ENCODE measurements around the gene SDK1.

SDK1 gene

GRCh38 chr7:3425087-3425486 is 124.0 kb downstream of the SDK1 start:
- no peak for DNase-seq

DNA sequence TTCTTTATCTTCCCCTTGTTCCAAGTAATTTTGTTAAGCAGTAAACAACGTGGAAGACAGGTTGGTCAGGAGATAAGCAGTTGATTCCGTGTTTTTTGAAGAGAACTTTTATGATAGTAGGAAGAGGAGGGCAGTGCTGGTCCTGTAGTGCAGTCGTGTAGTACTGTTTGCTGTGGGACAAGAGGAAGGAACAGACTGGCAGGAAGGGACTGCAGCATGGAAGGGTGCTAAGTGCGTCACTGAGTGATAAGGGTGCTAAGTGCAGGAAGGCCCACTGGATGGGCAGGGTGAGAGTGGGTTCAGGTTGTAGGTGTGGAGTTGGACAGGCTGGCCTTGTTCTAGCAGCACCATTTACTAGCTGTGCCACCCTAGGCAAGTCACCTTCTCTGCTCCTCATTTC is 125.0 kb downstream of the SDK1 start:
- no peak for DNase-seq

DNA sequence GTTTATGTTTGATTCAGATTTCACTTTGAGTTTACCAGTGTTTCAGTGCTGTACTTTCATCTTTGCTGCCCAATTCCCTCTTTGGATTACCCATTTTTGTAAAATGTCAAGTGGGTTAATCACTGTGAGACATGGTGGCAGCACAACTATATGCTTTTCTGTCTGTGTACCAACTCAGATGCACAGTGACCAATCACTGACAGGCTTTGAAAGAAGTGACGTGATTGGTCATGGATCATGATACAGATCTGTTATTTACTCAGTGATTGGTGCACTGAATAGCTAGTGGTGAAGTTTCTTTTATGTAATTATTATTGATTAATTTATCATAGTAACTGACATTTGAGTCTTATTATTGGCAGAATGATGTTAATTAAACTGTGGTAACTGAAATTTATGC is 126.9 kb downstream of the SDK1 start:
- DNase-seq: no peak

- DNase-seq: no peak
Observed at GRCh38 chr7:3429981-3430380, 128.9 kb downstream of the SDK1 start.

GRCh38 chr7:3430588-3430987 is 129.5 kb downstream of the SDK1 start:
- DNase-seq: no peak

DNA sequence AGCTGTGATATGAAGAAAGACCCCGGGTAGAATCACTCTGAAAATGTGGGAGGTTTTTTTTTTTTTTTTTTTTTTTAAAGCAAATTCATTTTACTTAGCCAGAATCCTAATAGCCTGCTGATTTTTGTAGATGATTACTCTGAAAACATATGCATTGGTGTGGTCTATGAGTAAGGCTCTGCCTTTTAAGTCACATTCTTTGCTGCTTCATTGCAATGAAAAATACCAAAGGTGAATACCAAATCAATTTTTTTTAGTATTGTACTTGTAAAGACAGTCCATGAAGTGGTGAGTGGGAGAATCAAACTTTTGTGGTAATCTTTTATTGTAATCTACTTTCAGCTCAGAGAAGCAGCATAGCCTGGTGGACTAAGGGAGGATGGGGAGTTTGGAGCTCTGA is 130.3 kb downstream of the SDK1 start:
- no peak for DNase-seq

GRCh38 chr7:3432911-3433310 is 131.9 kb downstream of the SDK1 start:
- no peak for DNase-seq

DNA sequence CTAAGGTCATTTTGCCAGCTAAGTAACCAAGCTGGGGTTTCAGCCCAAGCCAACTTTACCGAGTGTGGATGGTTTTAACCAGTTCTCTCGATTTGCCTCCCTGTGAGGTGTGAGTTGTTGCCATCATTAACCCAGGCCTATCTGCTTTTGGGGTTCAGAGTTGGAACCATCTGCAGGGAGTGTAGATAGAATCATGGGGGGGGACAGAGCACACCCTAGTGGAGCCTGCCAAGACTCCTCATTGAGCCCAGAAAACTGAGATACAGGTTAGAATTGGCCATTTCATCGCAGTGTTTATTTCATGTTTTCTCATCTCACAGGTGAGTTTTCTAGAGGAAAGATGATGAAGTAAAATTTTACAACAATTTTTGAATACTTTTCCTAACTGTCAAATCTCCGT is 133.6 kb downstream of the SDK1 start:
- DNase-seq: no peak

GRCh38 chr7:3436112-3436511 is 135.1 kb downstream of the SDK1 start:
- DNase-seq: no peak

GRCh38 chr7:3436746-3437145 is 135.7 kb downstream of the SDK1 start:
- no peak for DNase-seq

GRCh38 chr7:3437467-3437866 is 136.4 kb downstream of the SDK1 start:
- DNase-seq: no peak

DNA sequence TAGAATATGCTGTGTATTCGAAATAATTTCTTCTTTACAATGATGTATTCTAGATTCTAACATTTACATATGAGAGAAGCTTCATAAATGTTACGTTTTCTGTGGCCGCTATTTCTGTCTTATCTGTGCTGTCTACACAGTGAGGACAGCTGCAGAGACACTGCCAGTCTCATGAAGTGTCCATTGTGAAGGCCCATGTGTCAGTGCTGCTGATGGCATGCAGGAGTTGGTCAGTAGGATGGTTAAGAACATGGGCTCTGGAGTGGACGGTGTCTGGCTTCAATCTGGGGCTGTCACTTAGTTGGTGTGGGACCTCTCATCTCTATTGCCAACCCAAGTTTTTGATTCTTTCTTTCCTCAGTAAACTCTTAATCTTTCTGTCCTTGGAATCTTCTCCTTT is 137.3 kb downstream of the SDK1 start:
- no peak for DNase-seq

DNA sequence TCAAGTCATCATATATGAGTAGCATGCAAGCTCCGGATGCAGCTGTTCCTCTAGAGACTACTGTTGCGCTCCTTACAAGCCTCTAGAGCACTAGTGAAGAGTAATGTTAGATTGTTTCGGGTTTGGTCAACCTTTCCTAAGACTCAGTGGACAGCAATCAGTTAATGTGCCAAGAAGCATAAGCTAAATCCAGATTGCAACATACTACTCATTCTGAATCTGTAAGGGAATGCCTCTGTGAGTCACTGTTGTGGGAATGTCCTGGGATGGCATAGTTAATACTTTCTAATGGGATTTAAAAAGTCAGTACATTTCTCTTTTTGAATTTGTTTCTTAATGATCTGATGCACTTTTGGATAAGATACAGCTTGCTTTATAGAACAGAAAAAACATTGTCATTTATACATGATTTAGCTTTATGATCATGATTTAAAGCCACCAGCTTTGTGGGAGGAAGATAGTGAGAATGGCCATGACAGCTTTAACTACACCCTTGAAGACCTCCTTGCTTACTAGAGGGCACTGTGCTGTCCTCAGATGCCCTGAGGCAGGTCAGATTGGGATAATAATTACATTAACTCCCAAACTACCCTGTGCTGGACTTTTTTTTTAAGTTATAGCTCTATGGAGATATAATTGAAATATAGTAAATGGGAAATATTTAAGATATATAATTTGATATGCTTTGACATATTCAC is 138.4 kb downstream of the SDK1 start:
- DNase-seq: no peak

- no peak for DNase-seq
Observed at GRCh38 chr7:3440509-3440908, 139.5 kb downstream of the SDK1 start.

DNA sequence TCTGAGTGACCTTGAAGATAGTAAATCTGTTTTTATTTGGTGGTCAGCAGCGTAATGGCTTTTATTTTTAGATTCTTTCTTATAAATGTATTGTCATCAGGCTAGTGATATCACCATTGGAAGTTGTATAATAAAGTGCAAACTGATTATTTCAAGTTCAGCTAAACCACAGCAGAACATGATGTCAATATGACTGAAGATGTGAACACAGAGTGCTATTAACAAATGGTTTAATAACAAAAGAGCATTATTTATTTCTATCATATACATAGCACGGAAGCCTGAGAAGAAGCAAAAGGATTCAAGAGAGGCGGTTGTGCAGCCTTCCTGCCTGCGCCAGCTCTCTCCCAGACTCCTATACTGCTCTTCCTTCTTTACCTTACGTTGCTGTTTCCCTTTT is 142.7 kb downstream of the SDK1 start:
- DNase-seq: no peak

DNA sequence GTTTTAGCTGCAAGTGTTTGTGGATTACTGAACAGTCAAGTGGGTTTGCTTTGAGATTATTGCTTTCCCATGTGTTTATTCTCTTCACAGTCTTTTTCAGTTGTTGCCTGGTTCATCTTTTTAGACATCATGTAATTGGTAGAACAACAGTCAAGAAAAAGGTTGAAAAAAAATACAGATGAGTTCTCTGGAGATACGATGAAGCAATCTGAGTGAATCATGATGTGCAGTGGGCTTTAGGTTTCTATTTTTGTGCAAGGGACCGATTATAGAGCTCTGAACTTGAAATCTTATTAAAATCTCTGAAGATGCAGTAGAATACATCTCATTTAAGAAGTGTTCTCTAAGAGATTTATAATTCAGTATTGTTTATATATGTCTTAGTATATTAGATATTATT is 145.7 kb downstream of the SDK1 start:
- DNase-seq: no peak

- DNase-seq: no peak
Observed at GRCh38 chr7:3451701-3452100, 150.6 kb downstream of the SDK1 start.

- DNase-seq: no peak
Observed at GRCh38 chr7:3453398-3453797, 152.3 kb downstream of the SDK1 start.

- DNase-seq: no peak
Observed at GRCh38 chr7:3455806-3456595, 154.9 kb downstream of the SDK1 start.

GRCh38 chr7:3459111-3459510 is 158.1 kb downstream of the SDK1 start:
- DNase-seq: no peak

DNA sequence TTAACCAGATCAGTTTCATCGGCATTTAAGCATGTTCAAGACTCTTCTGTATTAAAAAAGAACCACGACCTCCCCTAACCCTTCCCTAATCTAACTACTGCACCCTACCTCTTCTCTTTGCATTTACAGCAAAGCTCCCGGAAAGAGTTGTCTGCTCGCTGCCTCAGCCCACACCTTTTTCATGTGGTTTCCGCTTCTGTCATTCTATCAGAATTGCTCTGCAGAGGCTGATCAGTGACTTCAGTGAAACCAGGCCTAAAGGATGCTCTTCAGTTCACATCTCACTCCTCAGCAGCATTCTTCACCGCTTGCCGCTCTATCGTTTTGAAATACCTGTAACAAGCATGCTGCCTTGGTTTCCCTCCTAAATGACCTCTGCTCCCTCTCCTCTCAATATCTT is 160.9 kb downstream of the SDK1 start:
- DNase-seq: no peak

DNA sequence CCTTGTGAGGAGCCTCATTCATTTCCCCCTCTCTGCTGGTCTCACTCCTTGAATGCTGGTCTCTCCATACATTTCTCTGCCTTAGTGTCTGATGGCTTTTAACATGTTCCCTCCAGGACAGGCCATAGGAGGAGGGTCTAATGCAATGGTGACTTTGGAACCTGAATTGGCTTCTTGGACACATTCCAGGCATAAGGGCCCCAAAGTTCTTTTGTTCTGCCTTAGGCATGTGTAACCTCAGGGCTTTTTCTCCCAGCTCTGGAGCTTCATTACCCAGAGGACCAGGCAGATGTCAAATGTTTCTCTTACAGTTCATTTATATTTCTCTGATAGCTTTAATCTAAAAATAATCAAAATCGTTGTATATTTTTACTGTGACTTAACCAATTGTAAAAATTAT is 162.6 kb downstream of the SDK1 start:
- no peak for DNase-seq

DNA sequence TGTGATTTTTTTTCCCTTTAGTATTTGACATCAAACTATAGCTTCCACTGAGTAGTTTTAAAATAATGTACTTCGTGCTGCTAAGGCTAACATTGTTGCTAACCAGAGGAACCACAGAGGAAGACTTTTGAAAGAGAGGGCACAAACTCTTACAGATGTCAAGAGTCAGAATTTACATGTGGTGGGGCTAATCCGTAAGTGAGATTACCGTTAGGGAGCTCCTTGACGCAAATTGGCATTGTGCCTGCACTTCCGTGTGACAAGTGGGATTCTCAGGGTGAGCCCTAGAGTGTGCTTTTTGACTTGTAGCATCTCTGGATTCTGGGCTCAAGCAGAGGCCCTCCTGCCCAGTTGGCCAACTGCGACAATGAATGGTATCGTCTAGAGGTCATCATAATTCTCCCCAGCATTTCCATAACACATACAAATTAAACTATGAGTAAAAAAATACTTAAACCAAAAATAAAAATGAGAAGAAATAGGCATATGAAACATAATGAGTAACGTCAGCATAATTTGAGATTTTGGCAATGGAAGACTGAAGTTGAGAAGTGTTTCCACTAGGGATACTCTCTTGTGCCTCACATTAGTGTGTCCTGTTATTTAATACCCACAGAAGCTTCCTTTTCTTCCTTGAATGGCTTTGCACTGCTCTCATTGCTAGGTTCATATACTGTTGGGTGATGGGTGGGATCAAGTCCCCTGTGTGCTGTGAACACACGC is 164.0 kb downstream of the SDK1 start:
- DNase-seq: no peak

- DNase-seq: no peak
Observed at GRCh38 chr7:3466261-3466660, 165.2 kb downstream of the SDK1 start.
